DLD1 (cell line): ENCODE data around the gene C14orf93.
"Not testable (repeated sequence)": the region's sequence is repeated elsewhere in the genome, so short reads cannot be mapped to it uniquely, and the experiment has no call there.

ENCODE experiments used
- in situ Hi-C: cut with HindIII; loops from 2 replicates; pipeline ENCODE4 v1.10.0; 2017; ENCODE audit warnings: low sequenced_read_pairs

C14orf93 gene

DNA sequence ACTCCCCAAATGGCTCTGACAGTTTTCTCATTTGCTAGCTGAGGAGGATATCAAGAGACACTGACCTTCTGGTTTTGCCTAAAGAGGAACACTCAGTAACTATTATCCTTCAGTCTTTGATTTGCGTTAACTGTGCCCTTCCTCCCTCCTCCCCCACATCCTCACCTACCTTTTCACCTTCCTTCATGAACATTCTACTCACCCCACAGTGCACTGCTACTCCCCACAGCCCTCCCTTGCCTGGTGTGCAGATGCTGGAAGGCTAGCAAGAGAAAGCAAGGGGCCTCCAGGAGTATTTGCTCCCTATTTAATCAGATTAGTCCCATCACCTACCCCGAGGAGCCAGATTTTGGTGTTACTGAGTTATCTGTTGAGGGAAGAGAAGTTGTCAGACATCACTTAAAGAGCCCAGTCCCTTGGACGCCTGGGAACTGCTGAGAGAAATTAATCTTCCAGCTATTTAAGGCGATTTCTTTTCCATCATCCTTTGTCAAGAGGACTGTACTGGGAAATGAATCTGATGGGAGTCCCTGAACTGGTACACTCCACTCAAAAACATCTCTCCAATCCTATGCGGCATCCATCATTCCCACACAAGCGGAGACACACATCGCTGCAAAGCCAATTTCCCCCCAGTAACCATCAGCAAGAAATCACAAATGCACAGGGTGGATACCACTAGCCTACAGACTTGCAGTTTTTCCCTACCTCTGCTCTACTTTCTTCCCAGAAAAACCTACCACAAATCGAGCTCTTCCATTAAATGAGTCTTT, 13.3 kb upstream of the C14orf93 start:
- in situ Hi-C loops = no loop called here

DNA sequence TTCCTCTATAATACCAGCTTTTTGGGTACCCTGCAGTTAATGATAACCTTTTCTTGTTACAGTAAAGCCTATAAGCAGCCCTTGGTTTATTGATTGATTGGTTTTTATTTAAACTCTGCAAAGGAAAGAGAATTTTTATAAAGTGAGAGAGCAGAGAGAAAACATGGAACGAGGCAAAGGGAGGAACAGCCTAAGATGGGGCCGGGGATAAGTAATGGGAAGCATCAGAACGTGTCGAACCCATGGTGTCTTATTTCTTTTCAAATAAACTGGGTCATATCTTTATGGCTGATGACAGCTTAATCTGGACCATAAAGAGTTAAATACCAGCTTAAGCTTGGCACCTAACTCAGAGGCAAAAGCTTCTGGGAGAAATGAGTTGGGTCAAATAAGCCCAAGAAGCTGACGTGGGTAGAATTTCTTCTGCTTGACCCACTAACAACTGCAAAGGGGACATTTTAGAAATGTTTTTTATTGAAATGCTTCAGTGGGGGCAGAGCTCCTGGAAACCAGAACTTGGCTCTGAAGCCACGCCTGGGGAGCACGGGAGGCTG, 12.0 kb upstream of the C14orf93 start:
- in situ Hi-C loops = no loop called here

DNA sequence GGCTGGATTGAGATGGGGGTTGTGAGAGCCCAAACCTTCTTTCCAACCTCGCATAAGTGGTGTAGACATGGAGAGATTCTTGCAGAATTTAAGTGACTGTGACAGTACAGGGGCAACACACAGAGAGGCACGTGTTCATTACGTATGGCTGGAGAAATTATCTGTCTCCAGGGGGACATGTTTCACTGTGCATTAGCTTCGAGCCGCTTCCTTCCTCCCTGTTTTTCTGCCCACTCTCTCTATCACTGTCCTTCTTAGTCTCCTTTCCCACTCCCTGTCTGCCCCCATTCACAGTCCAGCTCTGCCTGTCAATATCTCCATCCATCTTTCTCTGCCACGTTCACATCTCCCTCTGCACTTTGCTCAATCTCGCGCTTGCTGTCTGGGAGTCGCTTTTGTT, 11.5 kb upstream of the C14orf93 start:
- in situ Hi-C loops = no loop called here

DNA sequence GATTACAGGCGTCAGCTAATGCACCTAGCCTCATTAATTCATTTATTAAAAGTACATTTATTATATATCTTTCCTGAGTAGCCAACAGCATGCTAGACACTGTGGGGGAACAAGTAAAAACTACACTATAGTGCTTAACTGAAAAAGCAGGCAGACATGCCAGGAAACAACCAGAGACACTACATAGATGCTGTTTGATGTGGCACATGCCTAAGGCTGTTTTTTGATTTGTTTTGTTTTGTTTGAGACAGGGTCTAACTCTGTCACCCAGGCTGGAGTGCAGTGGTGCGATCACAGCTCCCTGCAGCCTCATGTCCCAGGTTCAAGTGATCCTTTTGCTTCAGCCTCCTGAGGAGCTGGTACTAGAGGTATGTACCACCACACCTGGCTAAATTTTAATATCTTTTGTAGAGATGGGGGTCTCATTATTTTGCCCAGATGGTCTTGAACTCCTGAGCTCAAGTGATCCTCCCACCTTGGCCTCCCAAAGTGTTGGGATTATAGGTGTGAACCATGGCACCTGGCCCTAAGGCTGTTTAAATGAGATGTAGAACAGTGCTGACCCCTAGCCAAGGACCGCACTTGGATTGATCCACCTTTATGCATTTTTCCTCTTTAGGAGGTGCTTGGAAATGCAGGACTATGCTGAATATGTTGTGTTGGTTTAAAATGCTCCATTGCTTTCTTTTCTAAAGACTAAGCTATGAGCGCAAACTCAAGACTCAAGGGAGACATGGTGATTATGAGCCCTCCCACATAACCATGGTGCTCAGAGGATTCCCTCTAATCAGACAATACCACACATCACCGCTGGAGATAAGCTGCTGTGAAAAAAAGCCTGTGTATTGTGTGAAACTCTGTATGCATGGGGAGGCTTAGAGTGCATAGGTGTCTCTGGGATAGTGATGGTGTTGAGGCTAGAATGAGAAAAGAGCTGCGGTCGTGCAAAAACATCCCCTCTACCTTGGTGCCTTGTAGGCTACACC, 10.5 kb upstream of the C14orf93 start:
- in situ Hi-C loops = no loop called here

DNA sequence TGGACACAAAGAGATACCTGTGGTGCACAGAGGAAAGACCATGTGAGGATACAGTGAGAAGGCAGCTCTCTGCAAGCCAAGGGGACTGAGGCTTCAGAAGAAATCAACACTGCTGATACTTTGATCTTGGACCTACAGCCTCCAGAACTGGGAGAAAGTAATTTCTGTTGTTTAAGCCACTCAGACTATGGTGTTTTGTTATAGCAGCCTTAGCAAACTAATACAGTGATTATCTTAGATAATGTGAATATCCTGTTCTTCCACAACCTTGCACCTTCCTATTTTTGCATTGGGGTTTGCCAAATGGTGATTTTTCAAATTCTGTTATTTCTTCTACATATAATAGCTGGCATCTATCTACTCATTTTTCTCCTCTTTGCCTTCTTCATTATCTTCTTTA, 8.2 kb upstream of the C14orf93 start:
- in situ Hi-C loops = no loop called here

DNA sequence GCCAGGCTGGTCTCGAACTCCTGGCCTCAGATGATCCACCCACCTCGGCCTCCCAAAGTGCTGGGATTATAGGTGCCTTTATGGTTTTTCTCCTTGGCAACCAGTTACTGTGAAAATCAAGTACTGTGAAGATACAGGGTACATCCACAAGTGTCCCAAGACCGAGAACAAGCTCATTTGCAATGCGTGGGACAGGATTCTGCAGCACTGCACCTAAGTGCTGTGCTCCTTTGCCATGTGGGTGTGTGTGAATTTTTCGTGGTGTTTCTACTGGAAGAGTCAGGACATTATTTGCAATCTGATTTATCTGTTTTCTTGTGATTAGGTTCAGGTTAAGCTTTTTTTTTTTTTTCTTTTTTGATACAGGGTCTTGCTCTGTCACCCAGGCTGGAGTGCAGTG, 7.1 kb upstream of the C14orf93 start:
- in situ Hi-C loops = no loop called here

DNA sequence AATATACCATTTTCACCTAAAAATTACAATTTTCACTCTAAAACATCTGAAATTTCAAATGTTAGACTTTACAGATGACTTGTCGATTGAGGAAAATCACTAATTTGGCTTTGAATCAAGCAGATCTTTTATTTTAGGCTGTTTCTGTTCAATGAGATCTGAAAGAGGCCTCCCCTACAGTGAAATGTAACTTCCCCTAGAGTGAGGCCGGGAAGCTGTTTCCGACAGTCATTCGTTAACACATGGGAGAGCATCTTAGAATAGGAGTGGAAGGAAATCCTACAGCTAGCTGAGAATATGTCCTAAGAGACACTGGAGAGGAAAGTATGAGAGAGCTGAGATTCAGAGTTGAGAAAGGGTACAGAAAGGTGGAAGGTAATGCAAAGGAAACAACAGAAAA, 5.7 kb upstream of the C14orf93 start:
- in situ Hi-C loops = no loop called here

DNA sequence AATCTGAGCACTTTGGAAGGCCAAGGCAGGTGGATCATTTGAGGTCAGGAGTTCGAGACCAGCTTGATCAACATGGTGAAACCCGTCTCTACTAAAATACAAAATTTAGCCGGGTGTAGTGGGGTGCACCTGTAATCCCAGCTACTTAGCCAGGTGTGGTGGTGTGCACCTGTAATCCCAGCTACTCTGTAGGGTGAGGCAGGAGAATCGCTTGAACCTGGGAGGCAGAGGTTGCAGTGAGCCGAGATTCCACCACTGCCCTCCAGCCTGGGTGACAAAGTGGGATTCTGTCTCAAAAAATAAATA, 3.8 kb upstream of the C14orf93 start:
- in situ Hi-C loops = not testable (repeated sequence)

DNA sequence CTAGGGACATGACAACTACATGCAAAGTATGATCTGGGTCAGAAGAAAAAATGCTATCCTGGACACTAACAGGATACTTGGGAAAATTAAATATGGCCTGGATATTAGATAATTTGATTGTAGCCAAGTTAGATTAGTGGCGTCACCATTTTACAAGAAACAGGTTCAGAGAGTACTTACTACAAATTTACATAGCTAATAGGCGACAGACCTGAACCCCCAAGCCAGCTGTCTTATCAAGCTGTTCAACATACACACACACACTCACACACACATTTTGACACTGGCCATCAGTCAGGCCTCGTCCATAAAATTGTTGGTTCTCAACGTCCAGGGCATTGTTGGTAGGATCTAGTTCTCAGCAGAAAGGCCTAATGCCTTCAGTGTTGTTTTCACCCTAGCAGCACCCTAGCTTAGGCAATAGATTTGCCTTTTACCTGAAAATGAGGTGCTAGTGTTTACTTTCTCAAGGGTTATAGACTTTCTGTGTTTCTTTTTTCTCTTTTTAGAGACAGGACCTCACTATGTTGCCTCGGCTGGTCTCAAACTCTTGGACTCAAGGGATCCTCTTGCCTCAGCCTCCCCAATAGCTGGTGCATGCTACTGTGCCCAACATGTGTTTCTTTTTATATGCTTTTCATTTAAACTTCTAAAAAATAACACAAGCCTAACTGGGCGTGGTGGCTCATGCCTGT, 3.3 kb upstream of the C14orf93 start:
- in situ Hi-C loops = no loop called here

DNA sequence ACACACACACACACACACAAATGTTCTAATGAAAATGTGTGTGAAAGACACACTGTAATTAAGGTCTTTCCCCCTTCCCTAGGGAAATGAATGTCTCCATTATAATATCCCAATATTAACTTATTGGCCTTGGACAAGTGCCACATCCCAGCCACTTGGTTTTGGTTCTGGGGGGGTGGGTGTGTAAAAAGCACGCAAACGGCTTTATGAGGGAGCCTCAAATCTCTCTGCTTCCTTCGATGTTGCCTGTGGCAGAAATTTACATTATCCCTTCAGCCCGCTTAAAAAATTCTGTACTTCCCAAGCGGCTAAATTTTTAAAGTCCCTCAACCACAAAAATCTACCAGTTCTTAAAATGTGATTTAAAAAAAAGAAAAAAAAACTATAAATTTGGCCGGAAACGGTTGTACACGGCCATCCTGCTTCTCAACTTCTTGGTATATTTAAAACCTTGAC, 432 bp downstream of the C14orf93 start:
- in situ Hi-C loops = no loop called here

DNA sequence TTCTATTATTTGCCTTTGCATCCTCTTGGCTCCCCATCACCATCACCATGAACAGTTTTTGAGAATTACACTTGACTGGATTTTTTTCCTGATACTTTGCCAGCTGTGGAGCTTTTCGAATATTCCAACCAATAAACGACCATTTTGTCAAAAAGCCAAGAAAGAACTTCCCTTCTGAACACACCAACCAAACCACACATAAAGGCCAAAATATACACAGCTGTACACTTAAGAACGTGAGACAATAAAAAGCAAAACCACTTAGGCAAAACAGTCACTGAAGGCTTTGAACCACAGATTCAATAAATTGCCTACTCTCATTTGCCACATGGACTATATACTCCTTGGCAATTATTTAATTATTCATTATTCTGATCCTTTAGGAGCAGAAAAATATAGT, 1.1 kb downstream of the C14orf93 start:
- in situ Hi-C loops = no loop called here

DNA sequence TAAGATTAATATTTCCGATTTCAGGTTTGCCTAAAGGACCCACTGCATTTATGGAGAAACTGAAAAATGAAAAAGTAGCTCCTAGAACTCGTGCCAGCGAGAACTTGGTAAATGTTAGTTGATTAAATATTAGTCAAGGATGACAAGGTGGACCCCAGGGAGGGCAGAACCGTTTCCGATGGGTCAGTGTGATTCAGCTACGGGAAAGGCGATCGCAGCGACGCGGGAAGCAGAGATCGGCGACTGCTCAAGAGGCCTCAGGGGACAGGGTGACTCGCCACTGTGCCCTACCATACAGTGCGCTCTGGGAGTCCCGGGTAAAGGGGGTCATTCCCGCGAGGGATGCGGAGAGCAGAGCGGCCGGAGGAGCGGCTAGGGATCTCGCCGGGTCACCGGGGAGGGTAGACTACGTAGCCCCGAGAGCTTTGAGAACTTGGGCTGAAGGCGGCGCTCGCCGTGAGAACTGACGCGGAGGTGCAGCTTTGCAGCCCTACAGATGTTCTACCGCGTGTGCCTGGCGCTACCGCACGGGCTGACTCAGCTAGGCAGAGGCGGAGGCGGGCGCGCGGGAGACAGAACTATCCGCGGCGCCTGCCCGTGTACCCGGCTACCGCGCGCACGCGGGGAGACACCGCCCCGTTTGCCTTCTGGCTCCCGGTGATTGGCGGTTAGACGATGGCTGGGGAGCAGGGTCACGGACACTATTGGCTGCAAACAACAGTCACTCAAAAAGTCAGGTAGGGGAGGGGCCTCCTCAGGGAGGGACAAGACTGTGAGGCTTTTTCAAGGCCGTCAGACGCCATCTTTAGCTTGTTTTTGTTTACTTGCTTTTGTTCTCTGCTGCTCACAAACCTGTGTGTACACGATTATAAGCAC, 3.2 kb downstream of the C14orf93 start:
- in situ Hi-C loops = no loop called here

DNA sequence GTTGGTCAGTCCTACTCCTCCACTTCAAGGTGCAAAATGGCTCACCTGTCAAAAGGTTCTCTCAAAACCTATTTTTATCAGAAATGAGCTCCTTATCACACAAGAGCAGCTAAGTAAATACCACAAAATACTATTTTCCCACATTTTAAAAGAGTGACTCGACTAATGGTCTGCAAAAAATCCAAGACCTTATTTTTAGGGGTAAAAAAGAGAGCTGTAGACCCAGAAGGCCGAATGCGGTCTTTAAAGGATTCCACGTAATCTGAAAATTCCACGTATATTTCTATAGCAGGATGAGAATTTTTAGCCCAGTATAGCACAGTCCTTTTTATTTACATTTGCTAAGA, 3.8 kb downstream of the C14orf93 start:
- in situ Hi-C loops = no loop called here

DNA sequence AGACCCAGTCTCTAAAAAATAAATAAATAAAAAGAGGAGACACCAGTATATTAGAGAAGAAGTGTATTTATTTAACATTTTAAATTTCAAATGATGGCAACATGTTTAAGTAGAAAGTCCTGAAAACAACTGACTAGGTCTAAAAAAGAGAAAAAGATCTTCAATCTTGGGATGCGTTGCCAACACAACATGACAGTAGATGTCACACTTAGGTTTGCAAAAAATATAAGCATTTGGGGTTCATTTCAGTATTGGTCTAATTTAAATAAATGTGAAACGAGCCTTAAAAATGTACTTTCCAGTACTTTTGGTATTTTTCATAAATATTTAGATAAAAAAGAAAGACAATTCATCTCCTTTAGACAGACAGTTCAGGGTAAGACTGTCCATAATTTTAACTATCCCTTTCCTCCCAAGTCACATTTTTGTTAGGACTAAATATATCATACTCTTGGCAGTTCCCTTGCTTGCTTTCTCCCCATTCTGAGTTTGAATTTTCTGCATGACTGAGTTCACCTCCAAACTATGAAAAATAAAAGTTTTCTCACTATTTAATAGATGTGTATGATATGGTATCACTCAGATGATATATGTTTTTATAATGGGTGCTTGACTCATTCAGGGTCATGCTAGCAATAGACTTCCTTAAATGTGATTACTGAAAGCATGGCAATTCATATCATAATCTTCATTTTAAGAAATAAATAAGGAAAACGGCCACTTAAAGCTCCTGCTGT, 4.3 kb downstream of the C14orf93 start:
- in situ Hi-C loops = no loop called here

DNA sequence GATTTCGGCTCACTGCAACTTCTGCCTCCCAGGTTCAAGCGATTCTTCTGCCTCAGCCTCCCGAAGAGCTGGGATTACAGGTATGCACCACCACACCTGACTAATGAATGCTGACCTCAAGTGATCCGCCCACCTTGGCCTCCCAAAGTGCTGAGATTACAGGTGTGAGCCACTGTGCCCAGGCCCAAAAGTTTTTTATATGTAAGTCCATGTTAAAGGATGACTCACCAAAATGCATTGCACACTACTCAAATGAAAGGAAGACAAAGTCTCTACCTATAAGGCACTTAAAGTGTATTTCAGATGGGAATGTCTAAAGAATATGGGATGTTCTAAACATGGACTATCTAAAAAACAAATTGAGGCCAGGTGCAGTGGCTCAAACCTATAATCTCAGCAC, 5.7 kb downstream of the C14orf93 start:
- in situ Hi-C loops = not testable (repeated sequence)

DNA sequence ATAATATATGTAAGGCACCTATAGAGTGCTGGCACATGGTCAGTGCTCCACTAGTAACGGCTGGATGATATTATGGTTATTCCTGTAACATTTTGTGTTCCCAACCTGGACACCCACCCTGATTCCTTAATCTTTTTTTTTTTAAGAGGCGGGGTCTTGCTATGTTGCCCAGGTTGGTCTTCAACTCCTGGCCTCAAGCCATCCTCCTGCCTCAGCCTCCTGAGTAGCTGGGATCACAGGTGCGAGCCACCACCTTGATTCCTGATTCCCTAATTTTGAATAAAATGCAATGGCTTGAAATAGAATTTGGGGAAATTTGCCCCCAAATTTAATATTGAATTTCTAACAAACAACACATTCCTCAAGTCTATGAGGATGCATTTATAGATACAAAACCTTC, 7.4 kb downstream of the C14orf93 start:
- in situ Hi-C loops = no loop called here

DNA sequence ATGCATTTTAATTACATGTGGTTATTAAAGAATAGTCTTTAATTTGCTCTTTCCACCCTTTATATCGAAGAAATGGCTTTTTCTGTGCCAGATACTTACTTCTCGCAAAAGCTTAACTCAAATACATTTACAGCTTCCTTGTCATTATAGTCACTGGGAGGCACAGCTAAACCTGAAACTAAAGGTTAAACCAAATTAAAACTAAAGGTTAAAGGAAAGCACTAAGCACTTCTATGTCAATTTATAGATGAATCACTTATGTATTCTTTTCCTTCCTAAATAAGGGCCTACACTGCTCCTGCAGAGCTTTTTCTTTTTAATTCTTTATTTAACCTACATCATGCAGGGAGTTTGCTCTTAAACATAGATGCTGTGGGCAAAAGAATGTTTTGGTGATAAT, 9.1 kb downstream of the C14orf93 start:
- in situ Hi-C loops = no loop called here

DNA sequence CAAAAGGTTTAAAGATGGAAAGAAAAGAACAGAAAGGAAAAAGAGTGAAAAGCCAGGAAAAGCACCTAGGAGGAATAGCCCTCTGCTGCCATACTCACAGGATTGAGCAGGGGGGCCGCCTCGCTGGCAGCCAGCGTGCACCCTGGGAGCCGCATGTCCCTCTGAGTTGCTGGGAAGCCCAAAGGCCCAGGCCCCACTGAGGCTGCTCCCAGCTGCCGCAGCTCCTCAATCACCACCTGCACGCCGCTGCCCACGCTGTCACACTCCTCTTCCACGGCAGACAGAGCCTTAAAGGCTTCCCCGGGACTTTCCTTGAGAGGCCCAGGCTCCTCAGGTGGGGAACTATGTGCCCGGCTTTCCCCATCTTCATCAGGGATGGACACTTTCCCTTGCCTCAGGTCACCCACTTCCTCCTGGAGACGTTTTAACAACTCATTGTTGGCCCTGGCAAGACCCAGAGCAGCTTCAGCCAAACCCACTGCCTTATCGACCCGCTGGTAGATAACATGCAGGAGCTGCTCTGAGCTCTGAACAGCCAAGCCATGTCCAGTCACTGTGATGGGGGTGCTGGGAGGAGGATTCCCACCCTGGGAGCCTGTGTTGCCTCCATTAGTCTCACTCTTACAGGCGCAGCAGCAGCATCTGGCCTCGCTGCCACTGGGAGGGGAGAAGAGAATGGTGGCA, 11.5 kb downstream of the C14orf93 start:
- in situ Hi-C loops = no loop called here

DNA sequence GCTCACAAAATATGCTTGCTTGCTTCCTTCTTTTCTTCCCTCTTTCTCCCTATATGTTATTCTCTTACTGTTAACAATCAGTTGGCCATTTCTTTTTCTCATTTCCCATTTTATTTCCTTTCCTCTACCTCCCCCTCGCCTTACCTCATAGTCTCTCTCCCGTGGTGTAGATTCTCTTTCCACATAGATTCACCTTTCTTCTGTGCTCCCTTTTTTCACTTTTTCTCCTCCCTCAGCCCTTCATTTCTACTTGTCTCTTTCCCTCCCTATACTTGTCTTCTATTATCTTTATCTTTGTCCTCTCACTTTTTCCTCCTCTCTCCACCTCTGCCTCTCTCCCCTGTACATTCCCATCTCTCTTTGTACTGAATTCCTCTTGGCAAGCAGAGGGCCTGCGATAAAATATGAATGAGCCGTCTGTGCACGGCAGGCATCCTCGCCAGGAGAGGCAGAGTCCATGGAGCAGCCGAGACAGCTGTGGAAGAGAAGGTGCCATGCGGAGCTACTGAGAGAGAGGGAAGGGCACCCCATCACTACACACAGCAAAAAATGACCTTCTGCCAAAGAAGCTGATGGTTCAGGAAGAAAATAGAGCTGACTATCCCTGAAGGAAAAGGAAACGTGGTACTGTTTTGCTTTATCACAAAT, 12.1 kb downstream of the C14orf93 start:
- in situ Hi-C loops = no loop called here
